Effector CD4-positive, alpha-beta T cell (primary cell): ENCODE data around the gene LCTL.
"Not testable (repeated sequence)": the region's sequence is repeated elsewhere in the genome, so short reads cannot be mapped to it uniquely, and the experiment has no call there.

Source experiments
- DNase-seq: peaks from one replicate; pipeline ENCODE4 v3.0.0-alpha.2; 2020

The LCTL gene

DNA sequence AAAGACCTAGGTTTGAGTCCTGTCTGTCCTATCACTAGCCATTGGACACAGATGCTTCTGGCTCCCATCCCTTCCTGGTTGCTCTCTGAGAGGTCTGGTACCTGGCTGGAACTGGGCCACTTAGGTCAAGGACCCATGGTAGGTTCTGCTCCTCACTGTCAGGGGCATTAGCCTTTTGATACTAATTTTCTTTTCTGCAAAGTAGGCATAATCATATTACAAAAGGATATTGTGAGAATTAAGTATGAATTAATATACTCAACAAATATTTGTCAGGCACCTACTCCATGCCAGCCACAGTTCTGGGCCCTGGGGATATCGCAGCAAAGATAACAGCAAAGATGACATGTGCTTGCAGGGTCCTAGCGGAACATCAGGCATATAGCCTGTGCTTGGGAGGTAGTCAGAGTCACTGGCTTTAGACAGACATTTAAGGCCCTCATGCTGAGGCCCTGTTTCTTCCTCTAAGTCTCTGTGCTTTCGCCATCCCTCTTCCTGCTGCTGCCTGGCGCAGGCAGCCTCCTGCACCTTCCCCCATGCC, 25.6 kb upstream of the LCTL start:
- DNase-seq = no peak

DNA sequence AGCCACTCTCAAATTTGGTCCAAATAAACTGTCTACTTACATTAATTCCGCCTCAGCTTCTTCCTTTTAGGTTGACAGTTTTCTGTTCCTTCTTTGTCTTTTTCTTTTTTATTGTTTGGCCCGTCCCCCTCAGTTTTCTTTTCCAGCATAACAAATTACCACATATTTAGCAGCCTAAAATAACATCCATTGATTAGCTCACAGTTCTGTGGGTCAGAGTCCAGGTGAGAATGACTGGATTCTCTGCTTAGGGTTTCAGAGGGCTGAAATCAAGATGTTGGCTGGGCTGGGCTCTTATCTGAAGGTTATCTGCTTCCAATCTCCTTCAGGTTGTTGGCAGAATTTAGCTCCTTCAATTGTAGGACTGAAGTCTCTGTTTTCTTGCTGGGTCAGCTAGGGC, 24.6 kb upstream of the LCTL start:
- no peak for DNase-seq

DNA sequence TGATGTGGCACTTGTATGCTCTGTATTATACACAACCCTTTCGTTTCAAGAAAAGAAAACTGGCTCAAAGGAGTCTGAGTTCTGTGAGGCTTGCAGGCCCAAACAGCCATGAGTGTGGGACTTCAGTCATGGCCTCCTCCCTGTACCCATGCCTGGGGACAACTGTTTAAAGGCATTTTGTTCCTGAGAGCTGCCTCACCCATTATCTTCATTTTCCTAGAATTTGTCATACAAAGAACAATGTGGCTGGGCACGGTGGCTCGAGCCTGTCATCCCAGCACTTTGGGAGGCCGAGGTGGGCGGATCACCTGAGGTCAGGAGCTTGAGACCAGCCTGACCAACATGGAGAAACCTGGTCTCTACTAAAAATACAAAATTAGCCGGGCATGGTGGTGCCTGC, 23.6 kb upstream of the LCTL start:
- DNase-seq = not testable (repeated sequence)

DNA sequence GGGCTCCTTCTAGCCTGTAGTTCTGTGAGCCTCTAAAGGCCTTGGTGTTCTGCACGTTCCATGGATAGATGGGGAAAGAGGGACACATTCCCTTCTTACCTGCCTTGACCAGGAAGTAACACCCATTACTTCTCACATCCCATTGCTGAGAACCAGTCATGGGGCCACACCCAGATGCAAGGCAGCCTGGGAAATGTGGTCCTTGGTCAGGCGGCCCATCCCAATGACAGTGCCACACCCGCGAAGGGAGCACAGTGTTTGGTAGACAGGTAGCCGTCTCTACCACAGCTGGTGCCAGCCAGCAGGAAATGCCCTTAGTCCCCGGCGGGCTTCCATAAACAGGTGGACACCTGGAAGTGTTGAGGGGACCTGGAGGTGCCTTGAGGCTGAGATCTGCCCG, 23.2 kb upstream of the LCTL start:
- DNase-seq = no peak

DNA sequence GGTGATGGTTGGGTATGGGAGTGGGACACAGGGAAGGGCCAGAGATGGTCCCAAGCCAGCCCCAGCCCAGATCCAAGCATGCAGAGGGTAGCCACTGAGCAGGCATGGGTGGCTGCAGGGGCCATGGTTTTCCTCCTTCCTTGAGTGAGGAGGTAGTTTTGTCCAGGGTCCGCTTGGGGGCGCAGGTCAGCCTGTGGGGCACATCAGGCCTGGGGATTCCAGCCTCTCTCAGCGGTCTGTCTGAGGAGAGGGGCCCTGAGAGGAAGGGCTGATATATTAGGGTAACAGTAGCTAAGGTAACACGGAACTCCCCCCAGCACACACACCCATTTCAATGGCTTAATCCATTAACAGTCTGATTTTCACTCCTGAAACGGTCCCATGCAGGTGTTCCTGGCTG, 22.7 kb upstream of the LCTL start:
- no peak for DNase-seq

DNA sequence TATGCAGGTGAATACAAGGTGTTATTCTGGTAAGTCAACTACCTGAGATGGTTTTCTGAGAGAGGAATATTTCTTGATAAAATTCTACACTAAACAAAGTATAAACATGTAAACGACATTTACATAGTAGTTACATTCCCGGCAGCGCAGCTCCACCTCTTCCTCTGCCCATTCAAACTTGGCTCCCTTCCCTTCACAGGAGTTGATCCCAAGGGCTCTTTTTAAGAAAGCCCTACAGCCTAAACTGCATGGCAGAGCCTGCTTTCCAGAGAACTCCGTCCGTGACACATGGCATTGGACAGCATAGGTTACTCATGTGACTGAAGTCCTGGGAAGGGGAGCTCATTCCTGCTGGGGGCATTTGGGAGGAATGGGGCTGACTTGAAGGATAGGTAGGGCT, 22.0 kb upstream of the LCTL start:
- no peak for DNase-seq

DNA sequence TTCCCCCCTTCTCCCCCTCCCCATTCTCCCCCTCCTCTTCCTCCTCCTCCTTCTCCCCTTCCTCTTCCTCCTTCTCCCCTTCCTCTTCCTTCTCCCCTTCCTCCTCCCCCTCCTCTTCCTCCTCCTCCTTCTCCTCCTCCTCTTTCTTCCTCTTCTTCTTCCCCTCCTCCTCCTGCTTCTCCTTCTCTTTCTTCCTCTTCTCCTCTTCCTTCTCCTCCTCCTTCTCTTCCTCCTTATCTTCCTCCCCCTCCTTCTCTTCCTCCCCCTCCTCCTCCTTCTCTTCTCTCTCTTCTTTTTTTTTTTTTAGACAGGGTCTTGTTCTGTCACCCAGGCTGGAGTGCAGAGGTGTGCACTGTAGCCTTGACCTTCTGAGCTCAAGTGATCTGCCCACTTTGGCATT, 21.2 kb upstream of the LCTL start:
- no peak for DNase-seq

DNA sequence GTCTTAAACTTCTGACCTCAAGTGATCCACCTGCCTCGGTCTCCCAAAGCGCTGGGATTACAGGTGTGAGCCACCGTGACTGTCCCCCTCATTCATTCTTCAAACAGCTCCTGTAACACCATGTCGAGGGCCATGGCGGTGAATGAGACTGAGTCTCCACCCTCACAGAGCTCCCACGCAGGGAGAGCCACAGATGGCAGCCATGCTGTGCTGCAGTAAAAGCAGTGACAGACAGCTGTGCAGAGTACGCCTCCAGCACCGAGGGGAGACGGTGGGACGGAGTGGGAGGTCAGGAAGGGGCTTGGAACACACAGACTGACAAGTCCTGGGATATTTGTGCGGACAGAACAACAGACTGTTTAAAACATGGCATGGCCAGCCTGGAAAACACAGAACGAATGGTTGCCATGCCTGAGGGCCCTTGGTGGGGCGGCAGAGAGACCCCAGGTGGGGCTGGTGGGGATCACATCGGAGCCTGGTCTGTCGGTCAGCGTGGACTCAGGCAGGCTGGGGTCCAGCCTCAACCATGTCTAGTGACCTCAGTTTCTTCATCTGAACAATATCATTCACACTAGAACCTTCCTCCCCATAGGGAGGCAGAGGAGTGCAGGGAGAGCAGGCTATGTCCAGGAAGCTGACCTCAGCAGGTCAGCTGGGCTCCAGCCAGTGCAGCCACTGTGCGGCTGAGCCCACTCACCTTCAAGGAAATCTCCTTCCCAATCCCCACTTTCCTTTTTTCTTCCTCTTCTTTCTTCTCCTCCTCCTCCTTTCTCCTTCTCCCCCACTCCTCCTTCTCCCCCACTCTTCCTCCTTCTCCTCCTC, 20.6 kb upstream of the LCTL start:
- no peak for DNase-seq

DNA sequence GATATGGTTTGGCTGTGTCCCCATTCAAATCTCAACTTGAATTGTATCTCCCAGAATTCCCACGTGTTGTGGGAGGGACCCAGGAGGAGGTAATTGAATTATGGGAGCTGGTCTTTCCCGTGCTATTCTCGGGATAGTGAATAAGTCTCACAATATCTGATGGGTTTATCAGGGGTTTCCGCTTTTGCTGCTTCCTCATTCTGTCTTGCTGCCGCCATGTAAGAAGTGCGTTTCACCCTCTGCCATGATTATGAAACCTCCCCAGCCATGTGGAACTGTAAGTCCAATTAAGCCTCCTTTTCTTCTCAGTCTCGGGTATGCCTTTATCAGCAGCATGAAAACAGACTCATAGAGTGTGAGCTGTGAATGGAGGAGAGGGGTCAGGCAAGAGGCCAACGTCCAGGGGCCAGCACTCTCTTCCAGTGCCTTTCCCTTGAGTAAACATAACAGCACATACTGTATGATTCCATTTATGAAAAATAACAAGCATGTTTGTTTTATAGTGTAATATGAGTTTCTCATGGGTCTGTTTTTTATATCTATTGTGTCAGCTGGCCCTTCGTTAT, 16.3 kb upstream of the LCTL start:
- DNase-seq = no peak

DNA sequence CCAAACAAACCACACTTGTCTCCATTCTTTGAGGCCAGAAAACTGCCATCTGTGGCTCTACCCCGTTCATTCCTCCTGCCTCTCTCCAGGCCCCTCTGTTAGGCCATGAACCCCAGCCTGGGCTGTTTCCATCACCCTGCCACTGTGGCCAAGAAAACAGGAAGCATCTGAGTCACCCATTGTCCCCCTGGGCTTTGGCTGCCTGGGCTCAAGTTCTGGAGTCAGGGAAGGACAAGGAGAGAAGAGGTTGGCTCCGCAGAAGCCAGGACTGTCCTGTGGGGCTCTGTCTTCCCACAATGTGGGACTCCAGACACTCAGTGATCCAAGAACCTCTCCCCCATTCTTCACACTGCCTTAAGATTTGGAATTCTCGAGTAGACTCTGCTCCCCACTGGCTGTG, 14.8 kb upstream of the LCTL start:
- no peak for DNase-seq

DNA sequence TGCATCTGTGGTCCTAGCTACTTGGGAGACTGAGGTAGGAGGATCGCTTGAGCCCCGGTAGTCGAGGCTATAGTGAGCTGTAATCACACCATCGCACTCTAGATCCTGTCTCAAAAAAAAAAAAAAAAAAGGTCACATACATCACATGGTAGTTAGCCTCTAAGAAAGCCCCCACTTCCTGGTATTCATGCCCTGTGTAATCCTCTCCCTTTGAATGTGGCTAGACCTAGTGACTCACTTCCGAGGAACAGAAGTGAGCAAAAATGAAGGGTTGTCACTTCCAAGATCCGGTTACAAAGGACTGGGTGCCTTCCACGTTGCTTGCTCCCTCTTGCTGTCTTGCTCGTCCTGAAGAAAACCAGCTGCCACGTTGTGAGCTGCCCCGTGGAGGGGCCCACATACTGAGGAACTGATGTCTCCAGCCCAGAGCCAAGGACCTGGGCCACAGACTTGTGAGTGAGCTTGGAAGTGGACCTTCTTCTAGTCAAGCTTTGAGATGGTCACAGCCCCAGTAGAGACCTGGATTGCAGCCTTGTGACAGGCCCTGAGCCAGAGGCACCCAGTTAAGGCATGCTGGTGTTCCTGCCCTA, 12.6 kb upstream of the LCTL start:
- no peak for DNase-seq

DNA sequence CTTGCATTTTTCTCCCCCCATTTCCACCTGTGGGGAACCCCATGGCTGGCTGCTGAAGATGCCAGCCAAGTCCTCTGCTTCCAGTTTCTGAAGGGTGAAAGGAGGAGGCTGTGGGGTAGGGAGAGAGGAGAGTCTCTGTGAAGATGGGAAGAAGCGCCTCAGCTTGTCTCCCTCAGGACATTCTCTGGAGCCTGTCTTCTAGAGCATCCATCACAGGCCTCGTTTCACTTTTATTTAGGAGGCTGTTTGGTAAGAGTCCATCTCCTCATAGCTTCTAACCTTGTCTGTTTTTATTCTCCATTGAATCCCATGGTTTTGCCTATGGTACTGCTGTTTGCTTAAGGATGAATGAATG, 8.8 kb upstream of the LCTL start:
- DNase-seq = no peak

DNA sequence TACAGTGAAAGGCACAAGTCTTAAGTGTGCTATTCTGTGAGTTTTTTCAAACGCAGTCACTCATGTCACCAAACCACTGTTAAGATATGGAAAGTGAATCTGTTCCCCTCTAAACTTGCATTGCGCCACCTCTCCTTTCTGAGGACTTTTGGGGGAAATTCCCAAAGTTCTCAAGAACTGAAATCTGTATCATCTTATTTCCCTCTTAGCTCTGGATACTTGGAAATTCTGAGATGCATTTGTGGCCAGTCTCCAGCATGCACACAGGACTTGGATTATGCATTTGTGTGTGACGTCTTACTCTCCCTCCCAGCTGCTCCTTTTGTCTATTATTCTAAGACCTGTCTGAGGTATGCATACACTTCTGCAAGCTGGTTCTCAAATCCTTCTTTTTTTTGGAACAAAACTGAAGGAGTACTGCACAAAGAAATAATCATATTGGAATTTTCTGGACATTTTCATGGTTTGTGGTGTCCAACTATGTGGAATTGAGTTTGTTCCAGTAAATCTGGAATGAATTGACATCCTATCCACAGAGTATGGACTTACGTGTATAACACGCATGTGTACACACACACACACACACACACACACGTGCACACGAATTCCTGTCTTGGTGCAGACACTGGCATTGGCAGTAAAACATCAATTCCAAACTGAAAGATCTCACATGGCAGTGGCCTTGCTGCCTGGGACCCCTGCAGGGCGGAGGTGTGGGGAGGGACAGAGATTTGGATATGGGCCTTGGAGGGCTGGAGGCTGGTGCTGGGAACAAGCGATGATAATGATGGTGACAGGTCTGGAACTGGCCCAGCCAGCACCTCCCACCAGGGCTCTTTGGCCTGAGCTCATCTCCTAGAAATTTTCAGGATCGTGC, 8.2 kb upstream of the LCTL start:
- DNase-seq = no peak

DNA sequence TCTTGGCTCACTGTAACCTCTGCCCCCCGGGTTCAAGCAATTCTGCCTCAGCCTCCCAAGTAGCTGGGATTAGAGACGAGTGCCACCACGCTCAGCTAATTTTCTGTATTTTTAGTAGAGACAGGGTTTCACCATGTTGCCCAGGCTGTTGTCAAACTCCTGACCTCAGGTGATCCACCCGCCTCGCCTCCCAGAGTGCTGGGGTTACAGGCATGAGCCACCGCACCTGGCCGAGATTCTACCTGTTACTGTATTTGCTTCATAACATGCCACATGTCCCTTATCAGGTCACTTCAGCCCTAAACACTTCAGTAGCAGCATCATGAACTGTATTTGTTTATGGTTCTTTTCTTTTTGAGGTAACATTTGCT, 7.5 kb upstream of the LCTL start:
- DNase-seq = no peak

DNA sequence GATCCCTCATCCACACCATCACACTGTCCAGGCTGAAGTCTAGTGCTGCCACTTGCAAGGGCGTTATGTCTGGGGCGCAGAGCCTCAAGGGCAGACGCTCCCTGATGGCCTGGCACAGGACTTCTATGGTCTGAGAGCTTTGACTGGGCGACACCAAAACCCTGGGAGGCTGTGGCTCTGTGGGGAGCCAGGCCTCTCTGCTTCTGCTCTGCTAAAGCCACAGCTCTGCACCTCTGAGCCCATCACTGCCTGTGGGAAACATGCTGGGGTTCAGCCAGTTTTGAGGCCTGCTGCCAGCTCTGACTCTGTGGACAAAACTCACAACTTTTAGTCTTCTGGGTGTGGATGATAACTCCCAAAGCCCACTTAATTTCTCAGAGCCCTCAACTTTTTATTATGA, 6.3 kb upstream of the LCTL start:
- DNase-seq = no peak

DNA sequence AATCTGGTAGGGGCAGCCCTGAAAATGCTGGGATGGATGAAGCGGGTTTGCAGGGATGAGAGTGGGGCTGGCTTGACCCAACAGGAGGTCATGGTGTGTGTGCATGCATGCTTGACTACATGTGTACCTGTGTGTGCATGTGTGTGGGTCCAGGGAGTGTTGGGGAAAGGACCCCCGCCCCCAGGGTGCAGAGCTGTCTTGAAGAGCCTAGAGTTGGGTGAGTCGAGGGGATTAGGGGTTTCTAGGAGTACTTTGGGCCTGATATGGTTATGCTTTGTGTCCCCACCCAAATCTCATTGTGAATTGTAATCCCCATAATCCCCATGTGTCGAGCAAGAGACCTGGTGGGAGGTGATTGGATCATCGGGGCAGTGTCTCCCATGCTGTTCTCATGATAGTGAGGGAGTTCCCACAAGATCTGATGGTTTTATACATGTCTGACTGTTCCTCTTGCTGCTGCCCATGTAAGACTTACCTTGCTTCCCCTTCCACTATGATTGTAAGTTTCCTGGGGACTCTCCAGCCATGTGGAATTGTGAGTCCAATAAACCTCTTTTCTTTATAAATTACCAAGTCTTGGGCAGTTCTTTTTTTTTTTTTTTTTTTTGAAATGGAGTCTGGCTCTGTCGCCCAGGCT, 5.2 kb upstream of the LCTL start:
- DNase-seq = no peak

DNA sequence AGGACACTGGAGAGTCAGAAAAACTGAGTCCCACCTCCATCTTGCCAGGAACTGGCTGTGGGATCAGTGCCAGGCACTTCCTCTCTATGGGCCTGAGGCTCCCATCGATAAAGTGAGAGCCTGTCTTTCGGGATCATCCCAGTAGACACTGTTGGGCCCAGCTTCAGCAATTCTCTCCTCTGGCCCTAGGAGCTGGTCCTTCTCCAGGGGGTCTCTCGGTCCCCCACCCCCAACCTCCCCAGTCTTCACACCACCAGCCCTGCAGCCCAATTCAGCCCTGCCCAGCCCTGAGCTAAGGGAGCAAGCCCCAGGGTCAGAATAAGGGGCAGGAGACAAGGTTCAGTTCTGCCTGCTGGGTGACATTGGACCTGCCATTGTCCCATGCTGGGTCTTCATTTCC, 4.5 kb upstream of the LCTL start:
- DNase-seq = no peak

DNA sequence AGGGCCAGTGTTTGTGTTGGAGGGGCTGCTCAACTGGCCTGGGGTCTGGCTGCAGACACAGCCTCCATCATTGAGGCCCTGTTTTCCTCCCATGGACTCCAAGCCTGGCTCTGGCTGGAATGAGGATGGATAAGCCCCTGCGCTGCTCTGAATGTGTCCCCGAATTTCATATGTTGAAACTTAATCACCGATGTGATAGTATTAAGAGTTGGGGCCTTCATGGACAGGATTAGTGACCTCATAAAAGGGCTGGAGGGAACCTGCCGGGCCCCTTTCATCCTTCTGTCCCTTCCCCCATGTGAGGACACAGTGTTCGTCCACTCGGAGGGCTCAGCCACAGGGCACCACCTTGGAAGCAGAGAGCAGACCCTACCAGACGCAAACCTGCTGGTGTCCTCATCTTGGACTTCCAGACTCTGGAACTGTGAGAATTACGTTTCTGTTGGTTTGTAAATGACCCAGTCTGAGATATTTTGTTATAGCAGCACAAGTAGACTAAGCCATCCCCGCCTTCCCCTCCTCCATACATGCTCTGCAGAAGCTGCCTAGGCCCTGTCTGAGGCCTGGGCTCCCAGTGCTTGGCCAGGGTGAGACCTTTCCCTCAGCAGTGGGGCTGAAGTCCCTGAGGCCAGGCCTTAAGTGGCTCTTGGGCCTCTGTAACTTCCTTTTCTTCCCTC, 3.8 kb upstream of the LCTL start:
- DNase-seq = no peak

DNA sequence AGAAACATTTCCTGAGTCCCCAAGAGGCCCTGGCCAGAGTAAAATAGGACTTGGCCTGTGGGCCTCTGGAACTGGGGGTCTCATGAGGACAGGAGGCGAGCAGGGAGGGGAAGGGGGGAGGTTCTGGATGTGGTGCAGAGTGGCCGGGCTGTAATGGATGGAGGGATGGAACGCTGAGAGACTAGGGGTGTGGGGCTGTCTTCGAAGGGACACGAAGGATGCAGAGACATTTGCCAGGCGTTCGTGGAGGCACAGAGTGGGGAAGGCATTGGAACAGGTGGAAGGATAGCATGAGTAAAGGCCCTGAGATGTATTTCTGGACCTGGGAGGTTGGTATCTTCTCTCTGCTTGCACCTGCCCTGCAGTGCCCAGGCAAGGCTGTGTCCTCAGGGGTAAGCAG, 2.1 kb upstream of the LCTL start:
- DNase-seq = no peak

DNA sequence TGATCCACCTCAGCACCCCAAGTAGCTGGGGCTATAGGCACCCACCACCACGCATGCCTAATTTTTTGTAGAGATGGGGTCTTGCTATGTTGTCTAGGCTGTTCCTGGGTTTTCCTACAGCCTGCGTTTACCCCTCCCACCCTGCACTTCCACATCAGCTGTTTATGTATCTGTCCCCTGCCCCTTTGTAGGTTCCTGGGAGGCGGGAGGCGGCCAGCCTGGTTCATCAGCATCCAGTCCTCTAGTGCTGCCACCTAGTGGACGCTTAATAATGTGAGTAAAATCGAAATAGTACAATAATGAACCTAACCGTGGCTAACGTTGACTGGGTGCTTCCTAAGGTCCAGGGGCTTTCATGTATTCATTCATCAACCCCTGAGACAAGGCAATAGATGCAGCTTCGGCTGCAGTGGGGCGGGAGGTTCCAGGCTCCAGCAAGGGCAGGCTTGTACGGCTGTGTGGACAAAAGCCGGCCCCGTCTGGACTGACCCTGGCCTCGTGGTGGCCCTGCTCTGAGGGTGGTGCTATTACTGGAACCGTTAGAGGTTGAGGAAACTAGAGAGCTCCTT, 1.2 kb upstream of the LCTL start:
- peak; percentile 37 for DNase-seq

DNA sequence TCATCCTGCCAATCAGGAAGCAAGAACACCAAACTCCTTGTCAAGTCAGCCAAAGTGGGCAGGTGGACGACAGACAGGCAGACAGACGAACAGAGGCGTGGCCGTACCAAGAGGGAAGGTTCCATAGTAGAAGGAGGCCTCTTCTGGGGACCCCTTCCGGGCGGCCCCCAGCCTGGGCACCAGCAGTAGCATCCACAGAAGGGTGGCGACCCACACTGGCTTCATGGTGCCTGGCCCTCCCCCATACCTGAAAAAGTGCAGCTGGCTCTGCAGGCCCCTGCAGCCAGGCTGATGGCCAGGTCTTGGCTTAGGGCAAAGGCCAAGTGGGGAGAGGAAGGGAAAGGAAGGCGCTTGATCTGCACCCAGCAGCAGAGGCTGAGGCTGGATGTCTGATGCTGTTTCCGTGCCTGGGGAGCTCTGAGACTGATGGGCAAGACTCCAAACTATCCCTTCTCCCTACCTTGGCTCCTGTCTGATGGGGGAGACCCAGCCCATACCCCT, 607 bp downstream of the LCTL start:
- no peak for DNase-seq
